Mesendoderm (in vitro differentiated cells): ENCODE data around the gene LBX1.
A peak's percentile ranks its signal among the peaks of the same experiment; 100 is the strongest.

Experiments used
- DNase-seq: peaks from one replicate; pipeline ENCODE4 v3.0.0; 2013
- H2AK5ac ChIP-seq: 2 replicates; pipeline ENCODE4 v1.6.1; 2013; ENCODE audit warnings: low read length, inconsistent platforms
- H2BK120ac ChIP-seq: 2 replicates; pipeline ENCODE4 v1.6.1; 2013; ENCODE audit warnings: low read depth, mild to moderate bottlenecking, low read length, moderate library complexity, mixed read lengths
- H2BK15ac ChIP-seq: replicated peaks from 2 replicates; pipeline ENCODE4 v1.6.1; 2013; ENCODE audit warnings: low read depth, mild to moderate bottlenecking, moderate library complexity
- H2BK5ac ChIP-seq: 2 replicates; pipeline ENCODE4 v1.6.1; 2013; ENCODE audit warnings: low read length, inconsistent platforms
- H3K18ac ChIP-seq: 2 replicates; pipeline ENCODE4 v1.6.1; 2013; ENCODE audit warnings: mild to moderate bottlenecking, low read length, mixed read lengths
- H3K23ac ChIP-seq: one replicate; pipeline ENCODE4 v1.6.1; 2013; ENCODE audit warnings: low read length
- H3K27ac ChIP-seq: 2 replicates; pipeline ENCODE4 v1.5.1; 2013; ENCODE audit warnings: low read depth, mild to moderate bottlenecking, inconsistent platforms, low read length, moderate library complexity
- H3K27me3 ChIP-seq: 2 replicates; pipeline ENCODE4 v1.6.1; 2013; ENCODE audit warnings: low read length, control low read depth, mild to moderate bottlenecking, inconsistent platforms; ENCODE audit not compliant: insufficient read depth, poor library complexity
- H3K36me3 ChIP-seq: 2 replicates; pipeline ENCODE4 v1.6.1; 2013; ENCODE audit warnings: low read length, inconsistent platforms; ENCODE audit not compliant: control insufficient read depth, insufficient read depth
- H3K4ac ChIP-seq: one replicate; pipeline ENCODE4 v1.6.1; 2013; ENCODE audit warnings: low read depth, mild to moderate bottlenecking, low read length, moderate library complexity
- H3K4me1 ChIP-seq: 2 replicates; pipeline ENCODE4 v1.6.1; 2013; ENCODE audit warnings: low read depth, low read length, inconsistent platforms; ENCODE audit not compliant: control insufficient read depth
- H3K4me2 ChIP-seq: 2 replicates; pipeline ENCODE4 v1.6.1; 2013; ENCODE audit warnings: low read length
- H3K4me3 ChIP-seq: 2 replicates; pipeline ENCODE4 v1.5.1; 2013; ENCODE audit warnings: mild to moderate bottlenecking, low read length
- H3K56ac ChIP-seq: one replicate; pipeline ENCODE4 v1.6.1; 2013; ENCODE audit warnings: low read length
- H3K79me1 ChIP-seq: 2 replicates; pipeline ENCODE4 v1.6.1; 2013; ENCODE audit warnings: low read length, inconsistent platforms
- H3K79me2 ChIP-seq: 2 replicates; pipeline ENCODE4 v1.6.1; 2013; ENCODE audit warnings: mild to moderate bottlenecking, low read length; ENCODE audit not compliant: control insufficient read depth, insufficient read depth
- H3K9ac ChIP-seq: 2 replicates; pipeline ENCODE4 v1.6.1; 2013; ENCODE audit warnings: low read length, inconsistent platforms
- H4K5ac ChIP-seq: one replicate; pipeline ENCODE4 v1.6.1; 2013; ENCODE audit warnings: low read length
- H4K8ac ChIP-seq: one replicate; pipeline ENCODE4 v1.6.1; 2013; ENCODE audit warnings: low read depth, mild to moderate bottlenecking, control low read depth, low read length, moderate library complexity
- WGBS: extraction: QIAGEN DNeasy Blood & Tissue Kit; methylation state at CpG from one replicate; pipeline ENCODE4 v1.1.7; 2013; ENCODE audit warnings: low lambda C conversion rate, missing lambda C conversion rate; ENCODE audit not compliant: insufficient coverage; ENCODE audit errors: extremely low coverage; 5-methylcytosine and 5-hydroxymethylcytosine counted together

LBX1 gene

DNA sequence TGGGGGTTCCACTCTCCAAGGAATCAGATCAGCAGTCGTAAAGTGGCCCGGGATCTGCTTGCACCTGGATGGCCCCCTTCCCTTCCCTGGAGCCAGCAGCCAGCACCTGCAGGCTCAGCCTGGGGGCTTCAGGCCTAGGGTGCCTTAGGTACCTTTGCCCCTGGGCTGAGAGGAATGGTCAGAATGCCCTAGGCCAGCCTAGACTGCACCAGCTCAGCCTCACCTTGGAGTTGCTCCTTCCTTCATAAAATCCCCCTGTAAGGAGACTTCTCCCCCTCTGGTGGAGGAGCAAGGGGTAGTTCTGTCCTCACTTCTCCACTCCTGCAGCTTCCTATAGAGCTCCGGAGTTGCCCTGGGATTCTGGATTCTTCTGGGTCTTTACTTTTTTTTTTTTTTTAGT, 32.4 kb upstream of the LBX1 start:
- H3K79me2 ChIP-seq = no peaks in the 10 kb centered on the region
- no peak overlapping the region for H4K8ac ChIP-seq
- peaks cover 13% of the 10 kb centered on the region for H3K4me1 ChIP-seq
- H3K79me1 ChIP-seq = no peaks in the 10 kb centered on the region
- H2BK5ac ChIP-seq = no peak overlapping the region
- H3K56ac ChIP-seq = peak overlapping the region; percentile 22
- no peak overlapping the region for H3K9ac ChIP-seq
- H3K4me2 ChIP-seq = no peak overlapping the region
- no peak overlapping the region for H2BK120ac ChIP-seq
- peak; percentile 70 for DNase-seq
- no peak overlapping the region for H3K18ac ChIP-seq
- H3K4ac ChIP-seq = no peak overlapping the region
- no peak overlapping the region for H4K5ac ChIP-seq
- H2AK5ac ChIP-seq = no peak overlapping the region
- H3K4me3 ChIP-seq = no peak overlapping the region
- H3K27me3 ChIP-seq = no peaks in the 10 kb centered on the region
- H2BK15ac ChIP-seq = no peak overlapping the region
- no peak overlapping the region for H3K23ac ChIP-seq
- no CpG with 5 or more reads among the region's 3 CpGs for WGBS
- H3K36me3 ChIP-seq = no peaks in the 10 kb centered on the region
- no peak overlapping the region for H3K27ac ChIP-seq

DNA sequence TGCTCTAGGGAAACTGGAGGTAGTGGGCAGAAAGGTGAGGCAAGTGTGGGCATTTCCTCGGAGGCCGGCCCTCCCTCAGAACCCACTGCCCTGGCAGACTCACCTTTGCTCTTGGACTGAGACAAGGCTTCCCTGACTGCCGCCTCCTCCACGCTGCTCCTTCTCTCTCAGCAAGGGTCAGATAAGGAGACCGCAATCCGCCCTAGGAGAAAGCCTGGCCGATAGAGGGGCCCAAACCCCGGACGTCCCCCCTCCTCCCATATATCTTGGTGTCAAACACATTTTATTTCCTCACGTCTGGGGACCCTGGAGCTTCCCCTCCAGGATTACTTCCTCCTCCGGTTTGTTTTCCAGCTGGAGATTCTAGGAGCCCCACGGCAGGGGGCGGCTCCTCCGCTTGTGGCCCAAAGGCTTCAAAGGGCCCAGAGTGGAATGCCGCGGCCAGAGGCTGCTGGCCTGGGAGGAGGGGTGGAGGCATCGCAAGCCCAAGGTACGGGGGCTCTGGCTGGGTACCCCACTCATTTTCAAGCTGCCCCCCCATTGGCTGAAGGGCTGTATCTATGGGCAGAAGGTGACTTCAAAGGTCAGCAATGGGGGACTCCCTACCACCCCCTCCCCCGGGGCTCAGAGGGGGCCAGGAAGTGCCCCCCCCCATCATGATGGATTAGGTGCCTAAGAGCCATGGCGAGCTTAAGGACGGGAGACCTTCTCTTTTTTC, 31.7 kb upstream of the LBX1 start:
- Histone ChIP-seq H3K36me3 (no peaks in the 10 kb centered on the region), H3K4ac (no peak overlapping the region), H2BK120ac (no peak overlapping the region), H3K27me3 (no peaks in the 10 kb centered on the region), H3K23ac (no peak overlapping the region), H4K8ac (no peak overlapping the region), H3K4me3 (no peak overlapping the region), H3K4me1 (peaks cover 9% of the 10 kb centered on the region), H3K79me1 (no peaks in the 10 kb centered on the region), H2AK5ac (no peak overlapping the region), H3K27ac (no peak overlapping the region), H3K18ac (peak overlapping the region; percentile 9), H3K4me2 (no peak overlapping the region), H3K79me2 (no peaks in the 10 kb centered on the region), H4K5ac (no peak overlapping the region), H2BK5ac (no peak overlapping the region), H2BK15ac (no peak overlapping the region), H3K9ac (no peak overlapping the region), H3K56ac (peak overlapping the region; percentile 28)
- WGBS = no CpG with 5 or more reads among the region's 21 CpGs
- peak; percentile 80 for DNase-seq

DNA sequence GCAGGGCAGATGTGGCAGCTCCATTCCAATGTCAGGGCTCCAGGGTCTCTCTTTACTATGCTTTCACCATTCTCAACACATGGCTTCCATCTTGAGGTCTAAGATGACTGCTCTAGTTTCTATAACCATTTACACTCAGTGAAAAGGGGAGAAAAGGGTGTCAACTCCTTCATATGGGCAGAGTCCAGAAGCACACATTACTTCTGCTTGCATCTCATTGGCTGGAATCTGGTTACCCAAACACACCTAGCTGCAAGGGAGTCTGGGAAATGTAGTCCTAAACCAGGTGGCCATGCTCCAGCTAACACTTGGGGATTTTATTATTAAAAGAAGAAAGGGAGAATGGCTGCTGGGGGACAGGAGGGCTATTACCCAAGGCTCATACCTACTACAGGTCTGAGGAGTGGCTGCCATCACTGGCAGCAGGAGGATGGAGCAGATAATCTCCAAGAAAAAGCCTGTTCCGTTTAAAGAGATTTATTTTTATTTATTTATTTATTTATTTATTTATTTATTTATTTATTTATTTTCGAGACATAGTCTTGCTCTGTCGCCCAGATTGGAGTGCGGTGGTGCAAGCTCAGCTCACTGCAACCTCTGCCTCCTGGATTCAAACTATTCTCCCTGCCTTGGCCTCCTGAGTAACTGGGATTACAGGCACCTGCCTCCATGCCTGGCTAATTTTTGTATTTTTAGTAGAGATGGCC, 29.1 kb upstream of the LBX1 start:
- Histone ChIP-seq H3K27ac (no peak overlapping the region), H3K23ac (no peak overlapping the region), H2BK15ac (no peak overlapping the region), H3K18ac (no peak overlapping the region), H4K8ac (no peak overlapping the region), H3K4me2 (no peak overlapping the region), H2BK5ac (no peak overlapping the region), H3K79me1 (no peaks in the 10 kb centered on the region), H3K36me3 (no peaks in the 10 kb centered on the region), H3K9ac (no peak overlapping the region), H4K5ac (no peak overlapping the region), H3K4me3 (no peak overlapping the region), H2AK5ac (no peak overlapping the region), H3K56ac (no peak overlapping the region), H3K79me2 (no peaks in the 10 kb centered on the region), H3K4me1 (peaks cover 9% of the 10 kb centered on the region), H3K27me3 (no peaks in the 10 kb centered on the region), H2BK120ac (no peak overlapping the region), H3K4ac (no peak overlapping the region)
- DNase-seq = peak; percentile 77
- no CpG with 5 or more reads among the region's 4 CpGs for WGBS

DNA sequence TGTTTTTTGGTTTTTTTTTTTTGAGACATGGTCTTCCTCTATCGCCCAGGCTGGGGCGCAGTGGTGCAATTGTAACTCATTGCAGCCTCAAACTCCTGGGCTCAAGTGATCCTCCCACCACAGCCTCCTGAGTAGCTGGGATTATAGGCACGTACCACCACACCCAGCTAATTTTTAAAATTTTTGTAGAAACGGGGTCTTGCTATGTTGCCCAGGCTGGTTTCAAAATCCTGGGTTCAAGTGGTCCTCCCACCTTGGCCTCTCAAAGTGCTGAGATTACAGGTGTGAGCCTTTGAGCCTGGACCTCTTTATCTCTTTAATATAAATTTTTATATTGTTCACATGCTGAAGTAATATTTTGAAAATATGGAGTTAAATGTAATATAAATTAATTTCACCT, 28.2 kb upstream of the LBX1 start:
- H2BK5ac ChIP-seq = no peak overlapping the region
- no peak overlapping the region for H3K4me3 ChIP-seq
- H3K23ac ChIP-seq = no peak overlapping the region
- no peaks in the 10 kb centered on the region for H3K79me2 ChIP-seq
- H4K8ac ChIP-seq = no peak overlapping the region
- H3K4me2 ChIP-seq = no peak overlapping the region
- no peak overlapping the region for H2BK120ac ChIP-seq
- peaks cover 5% of the 10 kb centered on the region for H3K4me1 ChIP-seq
- no peak overlapping the region for H3K27ac ChIP-seq
- no peak overlapping the region for H3K4ac ChIP-seq
- H3K18ac ChIP-seq = no peak overlapping the region
- DNase-seq = no peak
- no peak overlapping the region for H3K9ac ChIP-seq
- no peaks in the 10 kb centered on the region for H3K27me3 ChIP-seq
- H3K56ac ChIP-seq = no peak overlapping the region
- no CpG with 5 or more reads among the region's 4 CpGs for WGBS
- H3K79me1 ChIP-seq = no peaks in the 10 kb centered on the region
- H3K36me3 ChIP-seq = no peaks in the 10 kb centered on the region
- no peak overlapping the region for H2BK15ac ChIP-seq
- no peak overlapping the region for H4K5ac ChIP-seq
- H2AK5ac ChIP-seq = no peak overlapping the region

DNA sequence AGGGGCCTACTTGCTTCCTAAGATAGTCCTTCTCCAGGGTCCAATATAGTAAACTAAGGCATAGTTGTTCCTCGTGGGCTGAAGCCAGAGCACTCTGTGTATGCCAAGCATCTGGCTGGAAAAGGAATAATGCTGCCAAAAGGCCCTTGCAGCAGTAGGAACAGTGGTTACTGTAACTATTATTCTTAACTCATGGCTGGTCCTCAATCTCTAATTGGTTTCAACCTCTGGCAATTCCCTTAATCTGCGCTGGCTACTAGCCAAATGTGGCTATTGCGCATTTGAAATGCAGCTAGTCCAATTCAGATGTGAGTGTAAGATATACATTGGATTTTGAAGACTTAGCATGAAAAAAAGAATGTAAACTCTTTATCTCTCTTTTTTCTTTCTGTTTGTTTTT, 27.8 kb upstream of the LBX1 start:
- Histone ChIP-seq H3K4ac (no peak overlapping the region), H2BK5ac (no peak overlapping the region), H3K4me1 (peaks cover 5% of the 10 kb centered on the region), H3K27ac (no peak overlapping the region), H3K4me3 (no peak overlapping the region), H2BK15ac (no peak overlapping the region), H3K79me1 (no peaks in the 10 kb centered on the region), H3K18ac (no peak overlapping the region), H3K36me3 (no peaks in the 10 kb centered on the region), H3K79me2 (no peaks in the 10 kb centered on the region), H4K8ac (no peak overlapping the region), H3K56ac (no peak overlapping the region), H2AK5ac (no peak overlapping the region), H2BK120ac (no peak overlapping the region), H3K4me2 (no peak overlapping the region), H4K5ac (no peak overlapping the region), H3K27me3 (no peaks in the 10 kb centered on the region), H3K9ac (no peak overlapping the region), H3K23ac (no peak overlapping the region)
- no CpG with 5 or more reads among the region's 3 CpGs for WGBS
- DNase-seq = no peak
